ENCODE results near the gene TPM2.

TPM2 gene
- 29.3 reads per million, percentile 55 among the genes with 10 or more reads in this experiment for total RNA-seq

DNA sequence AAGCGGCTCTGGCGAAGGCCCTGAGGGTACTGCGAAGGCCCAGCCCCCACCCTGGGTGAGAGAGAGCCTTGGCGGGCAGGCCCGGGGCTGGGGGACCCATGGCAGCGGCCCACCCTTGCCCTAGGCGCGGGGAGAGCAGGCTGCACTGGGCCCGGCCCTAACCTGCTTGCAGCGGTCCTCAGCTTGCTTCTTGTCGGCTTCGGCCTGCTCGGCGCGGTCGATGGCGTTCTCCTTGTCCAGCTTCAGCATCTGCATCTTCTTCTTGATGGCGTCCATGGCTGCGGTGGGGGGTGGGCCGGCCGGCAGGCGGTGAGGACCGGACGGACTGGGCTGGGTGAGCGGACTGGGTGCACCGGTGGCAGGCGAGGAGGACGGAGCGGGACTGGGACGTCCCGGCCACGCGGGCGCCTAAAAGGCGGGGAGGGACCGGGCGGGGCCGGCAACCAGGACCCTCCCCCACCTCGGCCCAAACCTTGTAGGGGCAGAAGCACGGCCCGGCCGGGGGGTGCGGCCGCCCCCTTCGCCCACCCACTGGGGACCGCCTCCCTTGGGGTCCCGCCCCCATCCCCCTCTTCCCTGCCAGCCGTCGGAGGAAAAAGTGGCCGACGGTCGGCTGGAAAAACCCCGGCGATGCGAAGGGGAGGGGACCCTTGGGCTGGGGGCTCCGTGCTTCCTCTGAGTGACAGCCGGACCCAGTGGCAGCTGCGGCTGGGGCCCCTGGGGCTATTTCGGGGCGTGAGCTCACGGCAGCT, at the start of gene TPM2:
TPM2 (minus strand) TSS at position 384 of the 752 bp plus-strand sequence; CDS start at position 276, 108 bp downstream.
- DNase-seq = no peak

DNA sequence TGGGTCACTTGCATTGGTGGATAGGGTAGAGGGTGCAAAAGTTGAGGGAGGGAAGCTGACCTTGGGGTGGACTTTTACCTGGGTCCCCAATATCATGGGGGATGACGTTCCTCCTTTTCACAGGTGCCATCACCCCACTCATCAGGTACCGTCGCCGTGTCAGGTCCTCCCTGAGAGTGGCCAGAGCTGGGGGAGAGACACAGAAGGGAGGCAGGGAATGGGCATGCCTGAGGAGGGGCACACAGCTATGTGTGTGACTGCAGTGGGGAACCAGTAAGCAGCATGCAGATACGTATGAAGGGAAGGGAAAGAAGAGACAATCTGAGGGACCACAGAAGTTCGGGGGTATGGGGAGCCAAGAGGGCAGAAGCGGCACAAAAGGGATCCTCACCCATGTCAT, 49.2 kb upstream of the TPM2 start:
- no peak for DNase-seq

DNA sequence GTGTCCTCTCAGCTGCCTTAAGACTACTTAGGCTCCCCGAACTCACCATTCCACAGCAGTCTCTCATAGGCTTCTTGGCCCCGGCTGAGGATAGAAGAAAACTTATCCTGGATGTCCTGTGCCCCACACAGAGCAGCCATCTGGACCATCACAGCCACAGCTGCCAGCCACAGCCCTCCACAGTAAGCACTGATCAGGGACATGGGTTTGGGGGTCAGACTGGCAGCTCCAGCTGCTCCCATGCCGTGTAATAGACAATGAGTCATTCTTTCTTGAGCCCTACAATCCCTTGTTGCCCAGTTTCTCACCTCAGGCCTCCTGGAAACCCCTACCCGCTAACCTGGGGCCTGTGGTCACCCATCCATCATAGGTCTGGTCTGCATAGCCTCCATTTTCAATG, 48.5 kb upstream of the TPM2 start:
- no peak for DNase-seq

DNA sequence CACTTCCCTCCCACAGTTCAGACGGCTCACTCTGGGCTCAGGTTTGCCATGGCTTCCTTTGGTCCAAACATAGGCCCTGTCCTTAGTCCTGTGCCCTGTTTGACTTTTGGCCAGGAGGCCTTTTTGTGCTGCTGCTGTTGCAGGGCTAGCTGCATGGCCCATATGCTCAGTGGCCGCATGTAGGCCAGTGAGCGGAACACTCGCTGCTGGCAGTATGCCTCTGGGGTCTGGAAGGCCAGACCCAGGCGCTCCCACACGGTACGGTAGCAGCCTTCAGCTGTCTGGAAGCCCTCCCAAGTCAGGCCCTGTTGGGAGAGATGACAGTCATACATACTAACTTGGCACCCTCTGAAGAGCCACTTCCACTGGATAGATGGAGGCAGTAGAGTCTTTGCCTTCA, 47.4 kb upstream of the TPM2 start:
- DNase-seq = no peak

DNA sequence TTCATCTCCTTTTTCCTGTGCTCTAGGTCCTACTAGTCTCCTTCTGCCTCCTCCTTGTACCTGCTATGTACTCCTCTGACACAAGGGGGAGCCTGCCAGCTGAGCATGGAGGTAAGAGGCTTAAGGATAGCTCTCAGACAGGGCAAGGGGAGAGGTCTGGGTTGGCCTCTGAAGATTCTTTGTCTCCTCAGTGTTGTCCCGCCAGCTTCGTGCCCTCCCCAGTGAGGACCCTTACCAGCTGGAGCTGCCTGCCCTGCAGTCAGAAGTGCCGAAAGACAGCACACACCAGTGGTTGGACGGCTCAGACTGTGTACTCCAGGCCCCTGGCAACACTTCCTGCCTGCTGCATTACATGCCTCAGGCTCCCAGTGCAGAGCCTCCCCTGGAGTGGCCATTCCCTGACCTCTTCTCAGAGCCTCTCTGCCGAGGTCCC, 46.5 kb upstream of the TPM2 start:
- DNase-seq = peak; percentile 51

DNA sequence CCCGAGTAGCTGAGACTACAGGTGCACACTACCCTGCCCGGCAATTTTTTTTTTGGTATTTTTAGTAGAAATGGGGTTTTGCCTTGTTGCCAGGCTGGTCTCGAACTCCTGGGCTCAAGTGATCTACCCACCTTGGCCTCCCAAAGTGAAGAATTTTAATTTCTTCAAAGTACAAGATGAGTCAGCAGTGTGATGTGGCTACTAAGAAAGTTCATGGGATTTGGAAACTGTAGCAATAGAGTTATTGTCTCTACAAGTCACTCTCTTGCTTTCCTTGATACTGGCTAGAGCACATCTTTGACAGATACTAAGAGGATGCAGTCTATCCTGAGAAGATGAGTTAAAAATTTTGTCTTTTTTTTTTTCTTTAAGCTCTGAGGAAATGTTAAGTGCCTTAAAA, 44.4 kb upstream of the TPM2 start:
- DNase-seq = no peak

DNA sequence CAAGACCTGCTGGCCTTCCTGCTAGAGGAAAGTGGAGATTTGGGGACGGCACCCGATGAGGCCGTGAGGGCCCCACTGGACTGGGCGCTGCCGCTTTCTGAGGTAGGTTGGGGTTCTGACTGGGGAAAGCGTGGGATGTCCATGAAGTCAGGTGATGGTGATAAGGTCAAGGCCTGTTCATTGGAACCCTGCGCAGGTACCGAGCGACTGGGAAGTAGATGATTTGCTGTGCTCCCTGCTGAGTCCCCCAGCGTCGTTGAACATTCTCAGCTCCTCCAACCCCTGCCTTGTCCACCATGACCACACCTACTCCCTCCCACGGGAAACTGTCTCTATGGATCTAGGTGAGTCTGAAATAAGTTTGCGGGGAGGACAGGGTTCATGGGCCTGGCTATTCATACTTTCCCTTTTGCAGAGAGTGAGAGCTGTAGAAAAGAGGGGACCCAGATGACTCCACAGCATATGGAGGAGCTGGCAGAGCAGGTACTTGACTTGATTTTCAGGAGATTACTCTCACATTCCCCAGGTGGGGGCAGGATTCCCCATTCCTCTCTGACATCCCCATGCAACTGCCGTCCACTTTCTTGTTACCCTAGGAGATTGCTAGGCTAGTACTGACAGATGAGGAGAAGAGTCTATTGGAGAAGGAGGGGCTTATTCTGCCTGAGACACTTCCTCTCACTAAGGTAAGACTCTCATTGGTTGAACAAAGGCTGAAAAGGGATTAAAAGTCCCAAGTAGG, 43.2 kb upstream of the TPM2 start:
- no peak for DNase-seq

DNA sequence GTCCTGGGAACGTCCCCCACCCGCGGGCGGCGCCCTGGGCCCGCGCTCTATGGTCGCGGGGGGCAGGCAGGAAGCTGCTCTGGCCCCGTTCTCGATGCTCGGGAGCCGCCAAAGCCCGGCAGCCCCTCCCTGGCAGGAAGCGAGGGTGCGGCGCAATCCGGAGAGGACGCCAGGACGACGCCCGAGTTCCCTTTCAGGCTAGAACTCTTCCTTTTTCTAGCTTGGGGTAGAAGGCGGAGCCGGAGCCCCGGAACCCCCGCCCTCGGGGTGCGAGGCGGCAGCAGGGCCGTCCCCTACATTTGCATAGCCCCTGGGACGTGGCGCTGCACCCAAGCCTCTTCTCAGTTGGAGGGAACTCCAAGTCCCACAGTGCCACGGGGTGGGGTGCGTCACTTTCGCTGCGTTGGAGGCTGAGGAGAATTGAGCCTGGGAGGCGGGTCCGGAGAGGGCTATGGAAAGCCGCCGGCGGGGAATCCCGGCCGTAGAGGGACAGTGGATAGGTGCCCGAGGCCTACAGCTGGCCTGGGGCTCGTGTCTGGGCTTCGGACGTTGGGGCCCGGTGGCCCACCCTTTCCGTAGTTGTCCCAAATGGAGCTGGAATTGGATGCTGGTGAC, 42.6 kb upstream of the TPM2 start, which contains the start of the genes CREB3 and TLN1:
CREB3 (plus strand) TSS at position 482 of the 615 bp plus-strand sequence; CDS start at position 589, 107 bp downstream.
TLN1 (minus strand) TSS at position 11 of the 615 bp plus-strand sequence. CDS start 6,501 bp downstream, outside the sequence.
- peak; percentile 95 for DNase-seq

DNA sequence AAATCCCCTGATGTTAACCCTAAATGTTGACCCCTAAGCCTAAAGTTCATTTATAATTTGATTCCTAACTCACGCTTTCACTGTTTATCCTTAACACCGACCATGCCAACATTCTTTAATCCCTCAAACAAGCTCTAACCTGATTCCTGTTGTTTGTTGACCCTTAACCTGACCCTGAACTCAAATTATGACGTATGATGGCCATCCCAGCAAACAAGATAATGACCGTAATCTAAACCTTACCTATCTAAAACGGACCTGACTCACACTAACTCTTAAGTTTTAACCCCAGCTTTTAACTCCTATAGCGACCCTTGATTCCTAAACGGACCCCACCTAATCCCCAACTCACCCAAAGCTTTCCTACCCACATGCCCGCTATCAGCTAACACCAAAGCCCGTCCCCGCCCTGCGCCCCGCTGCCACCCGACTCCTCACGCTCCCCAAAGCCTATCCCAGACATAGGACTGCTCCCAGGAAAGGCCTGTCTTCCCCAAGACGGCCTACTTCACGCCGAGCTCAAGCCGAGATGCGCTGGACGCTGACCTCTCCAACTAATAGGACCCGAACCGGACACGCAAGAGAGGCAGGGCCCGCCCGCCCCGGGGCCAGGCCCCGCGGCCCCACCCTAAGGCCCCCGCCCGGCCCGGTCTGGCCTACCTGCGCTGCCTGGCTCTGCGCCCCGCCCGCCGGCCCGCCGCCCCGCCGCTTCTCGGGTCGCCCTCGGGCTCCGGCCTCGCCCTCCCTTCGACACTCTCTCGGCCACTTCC, 41.9 kb upstream of the TPM2 start:
- no peak for DNase-seq

DNA sequence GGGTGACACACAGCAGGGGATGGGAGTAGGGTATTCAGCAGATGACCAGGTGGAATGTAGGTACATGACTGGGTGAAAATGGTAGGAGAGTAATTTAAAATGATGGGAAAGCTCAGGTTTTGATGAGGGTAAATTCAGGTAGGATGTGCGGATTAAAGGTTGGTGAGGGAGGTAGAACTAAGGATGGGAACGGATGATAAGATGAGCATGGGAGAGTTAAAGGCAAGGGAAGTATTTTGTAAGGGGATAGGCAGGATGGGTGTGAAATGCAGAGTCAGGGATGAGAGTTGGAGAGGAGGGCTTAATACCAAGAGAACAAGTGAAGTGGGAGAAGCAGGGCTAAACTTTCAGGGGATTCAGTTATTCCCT, 40.7 kb upstream of the TPM2 start:
- no peak for DNase-seq

DNA sequence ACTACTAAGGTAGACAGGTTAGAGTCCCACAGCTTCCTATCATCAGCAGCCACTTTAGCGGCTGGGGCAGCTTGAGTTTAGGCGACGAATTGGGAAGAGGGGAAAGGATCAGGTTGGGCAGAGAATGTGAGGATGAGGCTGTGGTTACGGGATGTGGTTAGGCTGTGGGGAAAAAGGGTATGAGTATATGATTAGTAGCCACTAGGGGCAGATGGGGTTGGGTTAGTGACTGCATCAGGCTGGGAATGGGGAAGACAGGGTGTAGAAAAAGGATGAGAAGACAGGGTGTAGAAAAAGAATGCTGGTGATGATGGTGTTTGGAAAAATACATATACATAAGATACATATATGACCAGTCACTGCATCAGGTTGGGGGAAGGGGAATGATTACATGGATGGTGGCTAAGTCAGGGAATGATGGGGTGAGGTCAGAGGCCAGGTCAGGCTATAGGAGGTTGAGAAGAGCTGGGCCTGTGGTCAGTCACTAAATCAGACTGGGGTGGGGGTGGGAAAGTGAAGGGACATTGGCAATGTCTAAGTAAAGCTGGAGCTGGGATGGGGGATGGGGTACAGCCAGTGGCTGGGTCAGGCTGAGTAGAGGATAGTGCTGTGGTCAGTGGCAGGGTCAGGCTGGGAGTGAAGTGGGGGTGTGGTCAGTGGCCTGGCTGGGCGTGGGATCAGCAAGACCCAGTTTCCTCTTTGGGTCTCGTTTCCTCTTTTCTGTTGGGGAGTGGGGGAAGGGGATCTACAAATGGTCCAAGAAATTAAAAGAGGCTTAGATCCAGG, 40.2 kb upstream of the TPM2 start:
- DNase-seq = no peak

DNA sequence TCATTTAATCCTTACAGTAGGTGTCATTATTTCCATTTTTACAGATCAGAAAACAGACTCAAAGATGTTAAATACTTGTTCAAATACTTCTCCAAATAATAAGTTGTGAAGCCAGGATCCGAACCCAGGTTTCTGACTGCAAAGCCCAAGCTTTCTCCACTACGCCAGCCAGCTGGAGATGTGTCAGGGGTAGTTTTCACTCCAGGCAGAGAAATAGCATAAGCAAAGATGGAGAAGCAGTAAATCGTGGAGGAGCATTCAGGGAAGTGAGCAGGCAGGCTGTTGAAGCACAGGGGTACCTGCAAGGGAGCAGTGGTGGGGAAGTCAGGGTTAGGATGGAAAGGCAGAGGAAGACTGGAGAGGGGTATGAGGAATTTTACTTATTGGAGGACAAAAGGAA, 39.4 kb upstream of the TPM2 start:
- no peak for DNase-seq

DNA sequence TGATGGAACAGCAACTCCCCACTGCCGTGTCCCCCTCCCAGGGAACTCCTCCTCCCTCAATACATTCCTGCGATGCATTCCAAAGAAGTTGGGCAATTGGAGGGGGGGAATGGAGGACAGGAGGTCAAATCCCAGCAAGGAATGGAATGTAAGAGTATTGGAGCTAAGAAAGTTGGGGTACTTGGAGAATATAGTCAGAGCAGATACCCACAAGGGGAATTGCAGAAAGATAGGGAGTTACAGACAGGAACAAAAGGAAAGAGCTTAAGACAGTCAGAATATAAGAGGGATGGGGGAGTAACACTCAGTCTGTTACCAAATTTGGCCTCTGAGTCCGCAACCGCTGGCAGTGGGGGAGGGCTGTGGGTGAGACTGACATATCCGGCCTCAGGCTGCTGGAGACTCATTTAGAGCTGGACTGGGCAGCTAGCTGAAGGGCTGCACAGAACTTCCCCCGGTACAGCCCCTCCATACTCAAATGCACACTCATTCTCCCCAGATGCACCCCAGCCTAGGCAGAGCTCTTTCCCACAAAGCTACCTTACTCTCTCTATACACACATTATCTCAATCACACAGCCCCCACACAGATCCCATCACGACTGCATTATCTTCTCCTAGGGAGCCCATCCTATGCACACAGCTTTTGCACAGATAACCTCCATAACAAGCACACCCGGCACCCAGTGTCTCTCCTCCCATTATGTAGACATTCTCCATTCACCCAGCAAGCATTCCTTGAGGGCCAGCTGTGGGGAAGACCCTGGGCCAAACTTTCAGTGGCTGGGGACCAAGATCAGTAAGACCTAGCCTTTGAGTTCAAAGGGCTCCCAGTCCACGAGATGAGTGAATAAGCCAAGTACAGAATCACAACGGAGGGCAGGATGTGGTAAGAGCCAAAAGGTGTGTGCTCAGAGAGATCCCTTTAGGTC, 38.6 kb upstream of the TPM2 start:
- DNase-seq = no peak

DNA sequence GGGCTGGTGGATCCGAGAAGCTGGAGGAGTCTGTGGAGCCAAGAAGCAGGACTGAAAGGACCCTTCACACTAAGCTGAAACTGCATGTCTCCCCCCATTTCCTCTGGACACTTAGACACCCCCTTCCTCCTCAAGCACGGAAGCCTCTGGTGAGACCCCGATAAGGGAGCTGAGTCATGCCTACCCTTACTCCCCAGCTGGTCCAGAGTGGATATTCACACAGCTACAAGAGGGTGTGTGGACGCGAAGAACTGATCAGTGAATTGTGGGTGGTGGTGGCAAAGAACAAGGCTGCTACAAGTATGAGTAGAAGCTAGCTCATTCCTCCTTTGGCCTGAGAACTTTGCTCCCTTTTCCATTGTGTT, 37.9 kb upstream of the TPM2 start:
- DNase-seq = no peak

DNA sequence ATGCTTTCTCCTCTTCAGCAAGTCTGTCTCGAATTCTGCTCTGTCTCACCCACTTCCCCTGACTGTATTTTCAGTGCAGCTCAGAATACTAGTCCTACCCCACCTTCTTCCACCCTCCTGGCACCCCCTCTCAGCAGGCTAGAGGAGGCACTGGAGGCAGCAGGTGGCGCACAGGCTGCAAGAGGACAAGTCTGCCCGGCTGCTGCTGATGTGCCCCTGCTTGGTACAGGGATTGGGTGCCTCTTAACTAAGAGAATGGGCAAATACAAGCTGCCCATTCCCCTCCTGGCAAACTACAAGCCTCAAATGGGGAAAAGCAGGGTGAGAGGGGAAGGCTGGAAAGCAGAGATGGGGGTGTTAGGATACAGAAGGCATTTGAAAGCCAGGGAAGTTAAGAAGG, 37.2 kb upstream of the TPM2 start:
- no peak for DNase-seq

DNA sequence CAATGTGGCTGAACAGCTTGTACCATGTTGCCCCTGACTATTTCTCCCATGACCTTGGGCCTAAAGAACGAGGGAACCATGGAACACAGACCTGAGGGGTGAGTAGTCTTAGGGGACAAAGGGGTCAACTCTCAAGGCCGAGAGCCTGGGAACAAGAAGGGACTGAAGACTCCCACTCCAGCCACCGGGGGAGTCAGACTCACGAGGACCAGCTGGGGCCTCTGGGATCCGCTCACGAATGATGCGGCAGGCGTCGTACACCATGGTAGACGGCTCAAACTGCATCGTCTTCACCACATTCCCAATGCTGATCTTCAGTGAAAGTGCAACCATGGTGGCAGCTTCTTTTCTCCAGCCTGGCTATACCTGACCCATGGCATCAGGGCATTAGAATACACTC, 35.6 kb upstream of the TPM2 start:
- no peak for DNase-seq

DNA sequence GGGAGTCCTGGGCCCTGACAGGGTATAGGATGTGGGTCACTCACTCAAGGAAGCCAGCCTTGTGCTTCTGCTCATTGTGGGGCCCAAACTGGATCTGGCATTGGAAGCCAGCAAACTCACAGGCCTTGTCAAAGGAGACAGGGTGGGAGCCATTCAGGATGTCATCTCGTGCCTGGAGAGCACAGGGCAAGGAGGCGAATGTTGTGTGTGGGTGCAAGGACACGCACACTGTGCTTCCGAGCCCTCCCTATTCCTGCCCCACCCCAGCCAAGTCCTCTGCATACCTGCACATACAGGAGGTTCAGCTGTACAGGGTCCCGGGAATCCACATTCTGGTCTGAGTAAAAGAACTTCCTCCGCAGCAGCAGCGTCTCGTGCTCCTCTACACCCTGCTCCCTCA, 34.2 kb upstream of the TPM2 start:
- no peak for DNase-seq

DNA sequence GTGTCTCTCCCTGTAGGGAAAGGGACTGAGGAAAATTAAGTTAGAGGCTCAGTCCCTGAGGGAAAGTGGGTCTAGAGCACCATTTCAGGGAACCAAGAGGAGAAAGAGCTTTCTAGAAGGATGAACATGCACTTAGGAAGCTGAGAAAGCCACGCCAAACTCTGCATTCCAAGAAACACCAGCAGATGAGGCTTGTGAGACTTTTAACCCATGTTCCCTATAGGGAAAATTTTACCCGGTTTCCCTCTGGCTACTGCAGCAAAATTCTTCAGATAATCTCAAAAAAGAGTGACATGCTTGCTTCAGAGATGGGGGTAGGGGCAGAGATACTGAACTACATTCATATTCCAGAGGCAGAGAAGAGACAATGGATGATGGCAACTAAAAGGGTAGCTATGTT, 33.7 kb upstream of the TPM2 start:
- no peak for DNase-seq

DNA sequence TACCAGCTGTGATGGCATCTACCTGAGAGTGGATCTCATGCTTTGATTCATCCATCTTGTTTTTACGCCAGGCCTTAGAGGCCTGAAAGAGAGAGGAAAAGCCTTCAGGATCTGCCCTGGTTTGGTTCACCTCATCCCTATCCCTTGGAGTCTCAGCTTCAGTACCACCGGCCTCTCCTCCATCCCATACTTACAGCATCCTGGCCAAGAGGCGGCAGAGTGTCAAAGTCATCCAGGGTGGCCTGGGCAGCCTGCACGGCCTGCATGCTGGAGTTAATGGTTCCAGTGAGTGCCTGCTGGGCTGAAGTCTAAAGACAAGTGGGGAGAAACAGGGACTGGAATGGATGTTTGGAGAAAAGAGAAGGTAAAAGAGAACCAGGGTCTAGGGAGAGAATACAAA, 29.8 kb upstream of the TPM2 start:
- no peak for DNase-seq

DNA sequence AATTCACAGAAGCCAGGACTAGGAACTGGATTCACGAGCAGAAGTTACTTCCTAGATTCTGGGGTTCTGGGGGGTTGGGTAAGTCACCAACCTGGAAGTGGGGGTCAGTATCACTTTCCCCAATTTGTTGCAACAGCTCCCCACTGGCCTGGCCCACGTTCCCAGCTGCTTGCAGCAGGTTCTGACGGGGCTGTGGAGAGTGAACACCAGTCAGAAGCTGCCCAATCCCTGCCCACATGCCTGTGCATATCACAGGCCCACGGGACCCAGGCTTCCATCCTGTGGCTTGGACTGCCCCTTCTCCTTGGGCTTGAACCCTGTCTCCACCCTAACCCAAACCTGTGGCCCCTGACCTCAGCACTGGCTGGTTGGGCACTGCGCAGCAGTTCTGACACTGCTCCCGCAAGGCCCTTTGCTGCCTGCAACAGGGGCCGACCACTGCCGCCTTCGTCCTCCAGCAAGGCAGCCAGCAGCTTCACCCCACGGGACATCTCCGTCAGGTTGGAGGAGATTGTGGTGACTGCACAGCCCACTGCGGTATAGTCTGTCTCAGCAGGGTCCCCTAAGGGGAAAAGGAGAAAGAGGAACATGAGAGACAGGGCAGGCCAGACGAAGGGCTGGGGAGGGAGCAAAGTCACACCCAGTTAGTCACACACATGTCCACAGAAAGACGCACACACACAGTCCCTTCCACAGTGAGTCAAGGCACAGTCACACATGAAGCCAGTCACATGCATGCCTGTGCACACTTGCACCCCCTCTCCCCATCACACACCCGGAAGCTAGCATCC, 29.2 kb upstream of the TPM2 start:
- DNase-seq = no peak
